Mesodermal cell (in vitro differentiated cells): Measurements from ENCODE around the gene ETV4.
A peak's percentile ranks its signal among the peaks of the same experiment; 100 is the strongest.

ENCODE experiments used
- H3K27ac ChIP-seq: 2 replicates; pipeline ENCODE4 v1.7.0; 2013; ENCODE audit warnings: mild to moderate bottlenecking, low read depth, low read length, moderate library complexity; ENCODE audit not compliant: severe bottlenecking
- H3K36me3 ChIP-seq: 2 replicates; pipeline ENCODE4 v1.7.1; 2013; ENCODE audit warnings: mild to moderate bottlenecking, low read length, moderate library complexity; ENCODE audit not compliant: control insufficient read depth, insufficient read depth
- H3K4me1 ChIP-seq: one replicate; pipeline ENCODE4 v1.7.1; 2013; ENCODE audit warnings: mild to moderate bottlenecking, low read length; ENCODE audit not compliant: insufficient read depth, control insufficient read depth, poor library complexity, severe bottlenecking
- H3K4me3 ChIP-seq: 2 replicates; pipeline ENCODE4 v1.7.0; 2013; ENCODE audit warnings: low read length, control low read depth, mild to moderate bottlenecking; ENCODE audit not compliant: insufficient read depth, poor library complexity, severe bottlenecking; ENCODE audit errors: extremely low read depth
- H3K9me3 ChIP-seq: 2 replicates; pipeline ENCODE4 v1.7.1; 2013; ENCODE audit warnings: mild to moderate bottlenecking, low read length, moderate library complexity; ENCODE audit not compliant: control insufficient read depth
- WGBS, 2 experiments: methylation state at CpG; one replicate each; pipeline ENCODE4 v1.1.5; 2013; ENCODE audit warnings: missing lambda C conversion rate in 2 of 2; ENCODE audit not compliant: insufficient coverage in 2 of 2; 5-methylcytosine and 5-hydroxymethylcytosine counted together

The ETV4 gene

DNA sequence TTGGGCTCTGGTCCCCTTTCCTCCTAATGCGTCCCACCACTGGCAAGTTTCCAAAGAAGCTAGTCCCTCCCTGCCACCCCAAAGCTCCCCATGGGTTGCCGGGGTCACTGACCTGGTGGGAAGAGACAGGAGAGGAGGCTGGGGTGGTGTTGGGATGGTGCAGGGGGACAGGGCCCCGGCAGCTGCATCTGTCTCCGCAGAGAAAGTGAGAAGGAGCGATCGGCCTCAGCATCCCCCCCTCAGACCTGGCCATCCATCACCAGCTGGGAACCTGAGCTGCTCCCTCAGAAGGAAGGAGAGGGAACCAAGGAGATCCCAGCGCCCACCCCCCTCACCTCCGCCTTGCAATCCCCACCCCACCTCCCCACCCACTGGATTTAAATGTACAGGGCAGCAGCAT, 3.3 kb downstream of the ETV4 start:
- Histone ChIP-seq H3K36me3 (peaks cover 10% of the 10 kb centered on the region), H3K9me3 (no peaks in the 10 kb centered on the region), H3K4me1 (peaks cover 48% of the 10 kb centered on the region), H3K27ac (no peak overlapping the region), H3K4me3 (no peak overlapping the region)
- no CpG with 5 or more reads among the region's 8 CpGs for WGBS, 2 experiments

DNA sequence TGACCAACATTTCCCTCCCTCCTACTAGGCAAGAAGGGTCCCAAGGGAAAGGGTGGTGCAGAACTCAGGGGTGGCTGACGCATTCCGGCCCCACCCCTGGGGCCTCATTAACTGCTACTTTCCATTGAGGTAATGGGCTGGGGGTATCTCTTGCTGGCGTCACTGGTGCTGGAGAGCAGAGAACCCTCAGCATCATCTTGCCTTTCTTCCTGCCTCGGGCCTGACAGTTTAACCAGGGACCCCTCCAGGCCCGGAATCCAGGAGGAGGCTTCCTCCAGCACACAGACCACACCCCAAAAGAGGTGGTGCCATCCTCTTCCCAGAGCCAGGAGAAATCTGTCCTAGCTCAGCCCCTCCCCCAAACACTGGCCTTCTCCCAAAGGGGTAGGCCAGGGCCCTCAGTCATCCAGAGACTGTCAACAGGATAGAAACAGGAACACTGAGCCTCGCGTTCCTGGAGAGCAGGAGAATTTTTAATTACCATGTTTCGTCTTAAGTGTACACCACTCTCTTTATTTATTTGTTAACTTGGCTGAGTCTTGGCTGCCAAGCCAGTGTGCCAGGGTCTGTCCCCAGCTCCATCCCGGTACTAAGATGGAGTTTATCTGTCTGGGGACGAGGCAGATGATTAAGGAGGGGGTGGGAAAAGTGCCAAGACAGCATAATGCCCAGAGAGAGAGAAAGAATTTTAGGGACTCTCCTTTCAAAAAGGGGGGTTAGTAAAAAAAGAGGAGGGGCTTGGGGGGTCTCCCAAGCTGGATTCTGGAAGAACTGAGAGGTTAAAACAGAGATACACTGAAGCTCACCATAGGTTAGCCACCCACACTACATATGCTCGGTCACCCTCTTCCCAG, 5.1 kb downstream of the ETV4 start:
- 54 to 58% methylated on average over 9 to 10 of the region's 11 CpGs for WGBS, 2 experiments
- H3K27ac ChIP-seq = no peak overlapping the region
- H3K9me3 ChIP-seq = no peaks in the 10 kb centered on the region
- H3K4me3 ChIP-seq = no peak overlapping the region
- H3K4me1 ChIP-seq = peaks cover 47% of the 10 kb centered on the region
- H3K36me3 ChIP-seq = peaks cover 10% of the 10 kb centered on the region

DNA sequence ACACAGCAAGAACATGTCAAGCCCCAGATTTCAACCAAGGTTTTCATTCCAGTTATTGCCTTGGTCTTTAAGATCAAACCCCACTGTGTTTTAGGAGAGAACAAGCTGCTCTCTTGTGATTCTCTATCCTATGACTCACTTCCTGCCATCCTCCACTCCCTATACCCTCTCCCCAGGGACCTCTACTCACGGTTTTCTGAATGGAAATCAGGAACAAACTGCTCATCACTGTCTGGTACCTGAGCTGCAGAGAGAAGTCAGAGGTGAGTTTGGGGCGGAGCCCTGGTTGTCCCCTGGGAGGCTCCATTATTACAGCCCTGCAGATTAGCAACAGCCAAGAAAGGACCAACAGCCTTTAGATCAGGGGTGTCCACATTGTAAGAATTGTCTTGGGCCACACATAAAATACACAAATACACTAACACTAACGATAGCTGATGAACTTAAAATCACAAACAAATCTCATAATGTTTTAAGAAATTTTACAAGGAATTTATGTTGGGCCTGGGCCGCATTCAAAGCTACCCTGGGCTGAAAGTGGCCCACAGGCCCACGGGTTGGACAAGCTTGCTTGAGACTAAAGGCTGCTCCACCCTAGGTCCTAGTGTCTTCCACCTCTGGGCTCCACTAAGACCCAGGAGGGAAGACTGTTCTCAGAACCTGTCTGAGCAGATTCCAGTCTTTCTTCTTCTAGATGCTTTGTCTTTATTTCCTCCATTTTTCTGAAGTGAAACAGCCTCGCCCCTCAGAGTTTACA, 9.7 kb downstream of the ETV4 start:
- H3K4me3 ChIP-seq = no peak overlapping the region
- peaks cover 23% of the 10 kb centered on the region for H3K4me1 ChIP-seq
- WGBS, 2 experiments = 55 to 76% methylated on average over 3 to 4 of the region's 6 CpGs
- H3K9me3 ChIP-seq = no peaks in the 10 kb centered on the region
- peak overlapping the region; percentile 73 for H3K27ac ChIP-seq
- peaks cover 38% of the 10 kb centered on the region for H3K36me3 ChIP-seq

DNA sequence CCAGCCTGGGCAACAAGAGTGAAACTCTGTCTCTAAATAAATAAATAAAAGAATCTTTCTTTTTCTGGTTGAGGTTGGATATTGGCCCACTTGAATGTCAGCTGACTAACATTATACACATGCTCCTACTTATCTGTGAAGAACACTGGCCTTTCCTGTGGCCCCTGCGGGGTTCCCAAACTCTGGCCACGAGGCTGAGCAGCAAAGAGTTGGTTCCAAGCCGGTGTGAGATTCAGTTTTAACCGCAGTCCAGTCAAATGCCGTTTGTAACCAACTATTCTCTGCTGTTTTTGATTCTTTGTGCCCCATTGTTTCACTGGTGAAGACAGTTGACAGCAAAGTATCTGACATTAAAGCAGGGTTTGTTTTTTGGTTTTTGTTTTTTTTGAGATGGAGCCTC, 11.2 kb downstream of the ETV4 start:
- Histone ChIP-seq H3K4me3 (no peak overlapping the region), H3K4me1 (peaks cover 29% of the 10 kb centered on the region), H3K36me3 (peaks cover 40% of the 10 kb centered on the region), H3K27ac (no peak overlapping the region), H3K9me3 (no peaks in the 10 kb centered on the region)
- WGBS, 2 experiments = 97 to 100% methylated on average over 5 of the region's 5 CpGs

DNA sequence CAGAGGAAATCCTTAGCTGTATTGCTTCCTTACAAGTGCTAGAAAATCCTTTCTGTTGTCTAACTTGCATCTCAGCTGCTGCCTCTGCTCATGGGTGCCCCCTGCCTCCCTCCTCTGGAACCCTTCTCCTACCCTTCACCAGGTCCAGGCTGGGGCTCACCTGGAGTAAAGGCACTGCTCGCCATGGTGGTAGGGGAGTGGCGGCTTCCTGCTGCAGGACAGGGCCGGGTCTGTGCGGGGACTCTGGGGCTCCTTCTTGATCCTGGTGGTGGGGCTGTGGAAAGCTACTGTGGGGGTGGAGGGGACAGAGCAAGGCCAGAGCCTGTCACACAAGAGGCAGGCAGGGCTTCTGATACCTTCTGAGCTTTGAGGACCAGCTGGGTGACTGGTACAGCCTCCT, 12.4 kb downstream of the ETV4 start:
- Histone ChIP-seq H3K4me3 (no peak overlapping the region), H3K9me3 (no peaks in the 10 kb centered on the region), H3K36me3 (peaks cover 47% of the 10 kb centered on the region), H3K27ac (no peak overlapping the region), H3K4me1 (peaks cover 41% of the 10 kb centered on the region)
- 100% methylated on average over 1 to 3 of the region's 4 CpGs for WGBS, 2 experiments

DNA sequence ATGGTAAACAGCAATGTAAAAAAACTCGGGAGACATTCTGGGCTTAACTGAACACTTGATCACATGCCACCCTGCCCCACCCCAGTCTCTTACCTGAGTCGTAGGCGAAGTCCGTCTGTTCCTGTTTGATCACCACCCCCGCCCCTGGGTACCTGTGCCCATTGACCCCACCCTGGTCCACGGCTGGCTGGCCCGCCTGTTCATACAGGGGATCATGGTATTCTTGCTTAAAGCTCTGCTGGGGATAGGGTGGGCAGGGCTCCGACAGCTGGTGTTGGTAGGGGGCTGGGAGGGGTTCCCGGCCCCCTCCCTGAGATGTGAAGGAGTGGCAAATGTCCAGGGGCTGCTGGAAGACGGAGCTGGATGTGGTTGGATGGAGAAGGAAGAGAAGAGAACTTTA, 13.6 kb downstream of the ETV4 start:
- WGBS, 2 experiments = 95% methylated on average over 7 to 8 of the region's 10 CpGs
- no peak overlapping the region for H3K4me3 ChIP-seq

DNA sequence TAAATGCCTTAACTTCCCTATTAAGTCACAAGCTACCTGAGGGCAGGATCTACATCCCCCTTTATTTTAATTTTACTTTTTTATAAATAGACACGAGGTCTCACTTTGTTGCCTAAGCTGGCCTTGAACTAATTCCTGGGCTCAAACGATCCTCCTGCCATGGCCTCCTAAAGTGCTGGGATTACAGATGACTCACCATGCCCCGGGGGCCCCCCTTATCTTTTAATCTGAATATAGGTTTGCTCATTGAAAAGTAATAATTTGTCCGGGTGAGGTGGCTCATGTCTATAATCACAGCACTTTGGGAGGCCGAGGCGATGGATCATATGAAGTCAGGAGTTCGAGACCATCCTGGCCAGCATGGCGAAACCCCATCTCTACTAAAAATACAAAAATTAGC, 14.2 kb downstream of the ETV4 start:
- 50 to 86% methylated on average over 2 to 8 of the region's 8 CpGs for WGBS, 2 experiments
- H3K36me3 ChIP-seq = peaks cover 59% of the 10 kb centered on the region
- H3K4me3 ChIP-seq = no peak overlapping the region
- H3K4me1 ChIP-seq = peaks cover 45% of the 10 kb centered on the region
- H3K9me3 ChIP-seq = no peaks in the 10 kb centered on the region
- H3K27ac ChIP-seq = no peak overlapping the region

More for the DNA sequence above, 13.6 kb downstream of the ETV4 start:
- Histone ChIP-seq H3K36me3 (peaks cover 55% of the 10 kb centered on the region), H3K27ac (no peak overlapping the region), H3K9me3 (no peaks in the 10 kb centered on the region), H3K4me1 (peaks cover 46% of the 10 kb centered on the region)

DNA sequence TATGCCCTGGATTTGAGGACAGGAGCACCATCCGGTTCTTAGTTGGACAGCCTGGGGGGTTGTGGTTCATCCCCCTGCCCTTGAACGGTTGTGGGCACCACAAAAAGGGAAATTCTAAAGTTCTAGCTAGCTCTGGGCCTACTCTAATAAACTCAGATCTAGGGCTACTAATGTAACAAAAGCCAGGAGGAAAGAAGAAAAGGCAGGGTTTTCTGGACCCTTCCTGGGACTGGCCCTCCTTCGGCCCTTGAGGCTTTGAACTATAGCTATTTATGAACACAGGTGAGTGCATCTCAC, 15.1 kb downstream of the ETV4 start:
- Histone ChIP-seq H3K9me3 (no peaks in the 10 kb centered on the region), H3K36me3 (peaks cover 63% of the 10 kb centered on the region), H3K4me3 (no peak overlapping the region), H3K27ac (peak overlapping the region; percentile 96), H3K4me1 (peaks cover 43% of the 10 kb centered on the region)
- WGBS, 2 experiments = 0 to 38% methylated on average over 1 to 3 of the region's 3 CpGs

DNA sequence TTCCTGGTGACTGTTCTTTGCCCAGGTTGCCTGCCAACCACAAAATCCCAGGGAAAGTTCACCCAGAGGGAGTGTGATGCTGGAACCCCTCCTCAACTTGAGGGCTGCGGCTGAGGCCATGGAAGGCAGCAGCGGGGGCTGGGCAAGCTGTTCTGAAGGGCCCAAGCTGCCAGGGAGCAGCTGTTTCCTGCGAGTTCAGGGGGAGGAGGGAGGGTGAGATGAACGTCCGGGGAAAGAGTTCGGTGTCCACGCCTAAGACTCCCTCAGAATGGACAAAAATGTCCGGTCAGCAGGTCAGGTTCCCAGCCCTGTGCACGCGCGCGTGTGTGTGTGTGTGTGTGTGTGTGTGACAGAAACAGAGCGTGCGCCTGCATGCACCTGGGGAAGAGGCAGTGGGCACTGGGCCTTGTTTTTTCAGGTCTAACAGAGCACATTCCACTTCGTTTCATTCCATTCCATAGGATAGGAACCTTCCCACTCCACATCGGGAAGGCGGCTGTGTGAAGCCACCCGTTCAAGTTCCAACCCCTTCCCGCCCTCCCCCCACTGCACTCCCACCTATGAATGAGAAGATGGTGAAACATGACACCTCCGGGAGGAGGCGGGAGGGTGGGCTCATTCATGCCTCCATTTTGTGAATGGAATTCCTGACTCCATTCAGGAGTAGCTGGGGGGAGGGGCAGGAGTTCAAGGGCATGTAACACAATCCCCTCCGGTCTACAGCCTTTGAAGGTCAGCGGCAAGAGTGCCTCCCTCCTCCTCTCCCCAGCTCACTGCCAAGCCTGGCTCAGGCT, 15.7 kb downstream of the ETV4 start:
- Histone ChIP-seq H3K4me3 (peak overlapping the region; percentile 16), H3K27ac (peak overlapping the region; percentile 96), H3K4me1 (peaks cover 46% of the 10 kb centered on the region), H3K9me3 (no peaks in the 10 kb centered on the region), H3K36me3 (peaks cover 62% of the 10 kb centered on the region)
- WGBS, 2 experiments = 4 to 8% methylated on average over 9 to 13 of the region's 23 CpGs

DNA sequence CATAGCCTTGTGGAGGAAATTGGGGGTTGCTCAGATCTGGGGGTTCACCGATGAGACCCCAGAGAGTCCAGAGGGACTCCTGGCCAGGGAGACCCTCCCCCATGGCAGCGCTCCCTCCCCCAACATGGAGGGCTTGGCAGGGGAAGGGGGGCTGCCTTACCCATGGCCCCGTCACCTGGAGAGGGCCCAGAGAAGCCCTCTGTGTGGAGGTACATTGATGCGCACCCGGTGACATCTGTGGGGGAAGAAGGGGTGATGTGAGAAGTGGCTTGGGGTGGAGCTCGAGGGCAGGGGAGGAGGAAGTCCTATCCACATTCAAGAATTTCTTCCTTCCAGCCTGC, 16.2 kb downstream of the ETV4 start:
- H3K9me3 ChIP-seq = no peaks in the 10 kb centered on the region
- peak overlapping the region; percentile 16 for H3K4me3 ChIP-seq
- H3K27ac ChIP-seq = peak overlapping the region; percentile 96
- H3K36me3 ChIP-seq = peaks cover 59% of the 10 kb centered on the region
- H3K4me1 ChIP-seq = peaks cover 51% of the 10 kb centered on the region
- WGBS, 2 experiments = 71% methylated on average over 1 of the region's 6 CpGs; no CpG with 5 or more reads in 1 of the 2 experiments
